ENCODE data around the gene EEF1G. TPM values are rescaled to one million over a fixed set of nuclear protein-coding genes. Genes with fewer than 3 reads are reported as not detected.
A peak's percentile ranks its signal among the peaks of the same experiment; 100 is the strongest.

The EEF1G gene
- total RNA-seq, 3 donors from 2014 or later (not counting 1 experiment from before 2014, with no cell fraction given) = 628 to 754 (median 714) TPM

- intact Hi-C loops (cut with micrococcal nuclease) = no loop called here
- H3K4me3 Mint-ChIP-seq = peak within 1 kb of the TSS; percentile 97
- H3K27ac ChIP-seq (ENCODE audit: low read length) = peak within 1 kb of the TSS; percentile 94
- peaks cover 61 to 64% of the 10 kb centered on the region in 2 donors for H3K4me1 Mint-ChIP-seq
- H3K4me3 ChIP-seq (ENCODE audit: low read length) = peak within 1 kb of the TSS; percentile 95
- H3K4me1 ChIP-seq (ENCODE audit: control insufficient read depth, insufficient read depth, low read length) = peaks cover 60% of the 10 kb centered on the region
- no peaks in the 10 kb centered on the region for H3K27me3 ChIP-seq (ENCODE audit: control insufficient read depth, insufficient read depth, low read length)
- peak; percentile 46 to 69 (median 65) for ATAC-seq
- H3K9me3 Mint-ChIP-seq = no peaks in the 10 kb centered on the region
- TF ChIP-seq CTCF (IDR thresholded peaks at IDR 0.05) = no peak
- DNase-seq = peak; percentile 66 to 78
- H3K36me3 ChIP-seq (ENCODE audit: control insufficient read depth, insufficient read depth, low read length) = no peaks in the 10 kb centered on the region
- no peaks in the 10 kb centered on the region for H3K27me3 Mint-ChIP-seq (ENCODE audit: low read depth in 2 of 2)
- under 1% methylated on average over 69 of the region's 69 CpGs for WGBS (ENCODE audit: insufficient coverage)
- no peaks in the 10 kb centered on the region for H3K36me3 Mint-ChIP-seq
- H3K9me3 ChIP-seq (ENCODE audit: control insufficient read depth, insufficient read depth, low read length) = no peaks in the 10 kb centered on the region
- peak within 1 kb of the TSS; percentile 92 to 94 for H3K27ac Mint-ChIP-seq
Measured at GRCh38 chr11:62546244-62546928, 27.3 kb downstream of the EEF1G start, which contains the start of gene AHNAK. Gene AHNAK (minus strand): TSS chr11:62546806. CDS start chr11:62536098, 10,708 bp downstream.

GRCh38 chr11:62545437-62546243 lies 28.1 kb downstream of the EEF1G start:
- no peaks in the 10 kb centered on the region for H3K36me3 Mint-ChIP-seq
- H3K9me3 Mint-ChIP-seq = no peaks in the 10 kb centered on the region
- Histone ChIP-seq H3K4me1 (ENCODE audit: control insufficient read depth, insufficient read depth, low read length) (peaks cover 60% of the 10 kb centered on the region), H3K4me3 (ENCODE audit: low read length) (peak overlapping the region; percentile 95), H3K9me3 (ENCODE audit: control insufficient read depth, insufficient read depth, low read length) (no peaks in the 10 kb centered on the region), H3K36me3 (ENCODE audit: control insufficient read depth, insufficient read depth, low read length) (no peaks in the 10 kb centered on the region), H3K27me3 (ENCODE audit: control insufficient read depth, insufficient read depth, low read length) (no peaks in the 10 kb centered on the region), H3K27ac (ENCODE audit: low read length) (peak overlapping the region; percentile 94)
- ATAC-seq (peak in 2 of 3 donors; percentile 5 to 8), DNase-seq (peak in 1 of 2 donors; percentile 66)
- intact Hi-C loops (cut with micrococcal nuclease) = no loop called here
- whole genome bisulfite sequencing (ENCODE audit: insufficient coverage) = under 1% methylated on average over 55 of the region's 59 CpGs
- peaks cover 63 to 64% of the 10 kb centered on the region in 2 donors for H3K4me1 Mint-ChIP-seq
- no peak for TF ChIP-seq CTCF (IDR thresholded peaks at IDR 0.05)
- peak overlapping the region; percentile 92 to 94 for H3K27ac Mint-ChIP-seq
- peak overlapping the region; percentile 97 for H3K4me3 Mint-ChIP-seq
- no peaks in the 10 kb centered on the region for H3K27me3 Mint-ChIP-seq (ENCODE audit: low read depth in 2 of 2)

- H3K9me3 ChIP-seq (ENCODE audit: control insufficient read depth, insufficient read depth, low read length) = no peaks in the 10 kb centered on the region
- H3K36me3 ChIP-seq (ENCODE audit: control insufficient read depth, insufficient read depth, low read length) = no peaks in the 10 kb centered on the region
- ATAC-seq (peak in 1 of 3 donors; percentile 8), DNase-seq (peak in 1 of 2 donors; percentile 71)
- intact Hi-C loops (cut with micrococcal nuclease) = loop anchor here (5.0 kb wide), 1 partner anchor 118 kb away; no protein-coding TSS in a partner anchor
- WGBS (ENCODE audit: insufficient coverage) = 3% methylated on average over 32 of the region's 32 CpGs
- H3K27me3 ChIP-seq (ENCODE audit: control insufficient read depth, insufficient read depth, low read length) = no peaks in the 10 kb centered on the region
- no peaks in the 10 kb centered on the region for H3K9me3 Mint-ChIP-seq
- peak overlapping the region; percentile 92 to 94 for H3K27ac Mint-ChIP-seq
- no peaks in the 10 kb centered on the region for H3K36me3 Mint-ChIP-seq
- no peak for TF ChIP-seq CTCF (IDR thresholded peaks at IDR 0.05)
- H3K4me1 ChIP-seq (ENCODE audit: control insufficient read depth, insufficient read depth, low read length) = peaks cover 63% of the 10 kb centered on the region
- no peaks in the 10 kb centered on the region for H3K27me3 Mint-ChIP-seq (ENCODE audit: low read depth in 2 of 2)
- peaks cover 62 to 67% of the 10 kb centered on the region in 2 donors for H3K4me1 Mint-ChIP-seq
- H3K27ac ChIP-seq (ENCODE audit: low read length) = peak overlapping the region; percentile 94
- peak overlapping the region; percentile 95 for H3K4me3 ChIP-seq (ENCODE audit: low read length)
- peak overlapping the region; percentile 97 for H3K4me3 Mint-ChIP-seq
Measured at GRCh38 chr11:62544581-62545436, 28.9 kb downstream of the EEF1G start.

Data from natural killer cell (primary cell).